Nephron progenitor cell (in vitro differentiated cells): ENCODE data around the gene IFT80.

Experiments used
- DNase-seq: peaks from one replicate; pipeline ENCODE4 v3.0.0; 2021
- H3K27ac Mint-ChIP-seq: 2 replicates; pipeline ENCODE4 v1.8.0; 2021; ENCODE audit warnings: mild to moderate bottlenecking, moderate library complexity, mixed read lengths
- H3K27me3 Mint-ChIP-seq: 2 replicates; pipeline ENCODE4 v1.8.0; 2021; ENCODE audit warnings: mild to moderate bottlenecking, low read depth, mixed read lengths; ENCODE audit not compliant: poor library complexity
- H3K36me3 Mint-ChIP-seq: 2 replicates; pipeline ENCODE4 v1.8.0; 2021; ENCODE audit warnings: low read depth, mixed read lengths
- H3K4me1 Mint-ChIP-seq: 2 replicates; pipeline ENCODE4 v1.8.0; 2021; ENCODE audit warnings: mixed read lengths
- H3K4me3 Mint-ChIP-seq: 2 replicates; pipeline ENCODE4 v1.8.0; 2021; ENCODE audit warnings: mild to moderate bottlenecking, moderate library complexity, mixed read lengths
- H3K9me3 Mint-ChIP-seq: 2 replicates; pipeline ENCODE4 v1.8.0; 2021; ENCODE audit warnings: mild to moderate bottlenecking, moderate library complexity, mixed read lengths
- TF ChIP-seq, protein P1 (sequence below): fragments of 200-600 bp; sonication (generic); IDR thresholded peaks from 2 replicates; pipeline ENCODE4 v1.5.0; 2021; ENCODE audit warnings: antibody characterized with exemption

The IFT80 gene

DNA sequence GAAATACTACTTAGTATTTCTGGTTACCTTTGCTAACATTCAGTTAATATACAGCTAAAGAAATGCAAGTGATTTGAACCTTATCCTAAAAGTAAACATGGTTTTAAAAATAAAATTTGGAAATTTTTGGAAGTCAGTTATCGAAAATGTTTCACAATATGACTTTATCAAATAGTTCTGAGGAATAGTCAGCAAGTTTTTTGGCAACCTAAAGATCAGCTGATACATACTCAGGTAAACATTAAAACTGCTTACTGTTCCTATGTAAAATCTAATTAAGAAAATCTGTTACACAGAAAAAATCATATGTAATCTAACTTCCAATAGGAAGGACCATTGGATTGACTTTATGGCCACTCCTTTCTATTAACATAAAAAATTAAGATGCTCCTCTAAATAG, 24.1 kb downstream of the IFT80 start:
- Mint-ChIP-seq H3K27me3 (no peaks in the 10 kb centered on the region), H3K36me3 (peaks cover 44% of the 10 kb centered on the region), H3K27ac (no peak overlapping the region), H3K9me3 (no peaks in the 10 kb centered on the region), H3K4me3 (no peak overlapping the region), H3K4me1 (peaks cover 4% of the 10 kb centered on the region)
- TF ChIP-seq, protein P1, sequence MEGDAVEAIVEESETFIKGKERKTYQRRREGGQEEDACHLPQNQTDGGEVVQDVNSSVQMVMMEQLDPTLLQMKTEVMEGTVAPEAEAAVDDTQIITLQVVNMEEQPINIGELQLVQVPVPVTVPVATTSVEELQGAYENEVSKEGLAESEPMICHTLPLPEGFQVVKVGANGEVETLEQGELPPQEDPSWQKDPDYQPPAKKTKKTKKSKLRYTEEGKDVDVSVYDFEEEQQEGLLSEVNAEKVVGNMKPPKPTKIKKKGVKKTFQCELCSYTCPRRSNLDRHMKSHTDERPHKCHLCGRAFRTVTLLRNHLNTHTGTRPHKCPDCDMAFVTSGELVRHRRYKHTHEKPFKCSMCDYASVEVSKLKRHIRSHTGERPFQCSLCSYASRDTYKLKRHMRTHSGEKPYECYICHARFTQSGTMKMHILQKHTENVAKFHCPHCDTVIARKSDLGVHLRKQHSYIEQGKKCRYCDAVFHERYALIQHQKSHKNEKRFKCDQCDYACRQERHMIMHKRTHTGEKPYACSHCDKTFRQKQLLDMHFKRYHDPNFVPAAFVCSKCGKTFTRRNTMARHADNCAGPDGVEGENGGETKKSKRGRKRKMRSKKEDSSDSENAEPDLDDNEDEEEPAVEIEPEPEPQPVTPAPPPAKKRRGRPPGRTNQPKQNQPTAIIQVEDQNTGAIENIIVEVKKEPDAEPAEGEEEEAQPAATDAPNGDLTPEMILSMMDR, result no peak
- no peak for DNase-seq

DNA sequence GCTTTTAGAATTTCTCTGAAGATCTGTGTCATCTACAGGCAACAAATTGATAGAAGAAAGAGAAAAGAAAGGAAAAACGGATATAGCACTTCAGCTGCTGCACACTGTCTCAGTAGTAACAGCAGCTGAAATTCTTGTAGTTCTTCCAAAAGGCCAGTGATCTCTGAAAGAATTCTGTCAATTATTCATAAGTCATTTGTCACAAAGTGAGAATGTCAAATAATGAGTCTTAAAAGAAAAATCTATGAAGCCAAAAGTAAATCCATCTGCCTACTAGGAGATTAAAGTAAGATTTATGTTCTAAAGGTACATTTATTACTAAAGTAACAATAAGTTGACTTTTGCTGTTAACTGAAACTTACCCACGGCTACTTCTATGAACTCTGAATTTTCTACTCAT, 24.6 kb downstream of the IFT80 start:
- no peaks in the 10 kb centered on the region for H3K4me1 Mint-ChIP-seq

DNA sequence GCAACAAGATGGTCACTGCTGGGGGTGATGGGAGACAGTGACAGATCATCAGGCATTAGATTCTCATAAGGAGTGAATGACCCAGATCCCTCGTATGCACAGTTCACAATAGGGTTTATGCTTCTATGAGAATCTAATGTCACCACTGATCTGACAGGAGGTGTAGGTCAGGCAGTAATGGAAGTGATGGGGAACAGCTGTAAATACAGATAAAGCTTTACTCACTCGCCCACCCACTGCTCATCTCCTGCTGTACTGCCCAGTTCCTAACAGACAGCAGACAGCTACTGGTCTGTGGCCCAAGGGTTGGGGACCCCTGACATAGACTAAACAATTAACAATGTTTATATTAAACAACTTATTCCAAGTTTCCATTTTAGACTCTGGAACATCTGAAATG, 25.4 kb downstream of the IFT80 start:
- no peak overlapping the region for H3K4me3 Mint-ChIP-seq
- TF ChIP-seq, protein P1, result no peak
- no peaks in the 10 kb centered on the region for H3K9me3 Mint-ChIP-seq
- no peaks in the 10 kb centered on the region for H3K4me1 Mint-ChIP-seq
- DNase-seq, result no peak
- H3K27ac Mint-ChIP-seq, result no peak overlapping the region
- peaks cover 44% of the 10 kb centered on the region for H3K36me3 Mint-ChIP-seq
- H3K27me3 Mint-ChIP-seq, result no peaks in the 10 kb centered on the region

More for the DNA sequence above, 24.6 kb downstream of the IFT80 start:
- peak overlapping the region; percentile 19 for H3K27ac Mint-ChIP-seq
- H3K9me3 Mint-ChIP-seq, result no peaks in the 10 kb centered on the region
- H3K4me3 Mint-ChIP-seq, result no peak overlapping the region
- no peaks in the 10 kb centered on the region for H3K27me3 Mint-ChIP-seq
- TF ChIP-seq, protein P1, result no peak
- H3K36me3 Mint-ChIP-seq, result peaks cover 44% of the 10 kb centered on the region
- DNase-seq, result no peak

DNA sequence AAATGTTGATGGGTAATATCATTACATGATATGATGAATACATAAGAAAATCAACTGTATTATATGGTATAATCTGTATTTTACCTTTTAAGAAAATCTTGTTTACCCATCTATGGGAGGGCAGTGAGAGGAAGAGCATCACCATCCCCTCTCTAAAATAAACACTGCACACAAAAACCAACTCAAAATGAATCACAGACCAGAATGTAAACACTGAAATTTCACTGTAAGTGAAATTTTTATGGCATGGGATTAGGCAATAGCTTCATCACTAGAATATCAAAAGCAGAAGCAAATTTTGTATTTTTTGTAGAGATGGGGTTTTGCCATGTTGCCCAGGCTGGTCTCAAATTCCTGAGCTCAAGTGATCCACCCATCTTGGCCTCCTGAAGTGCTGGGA, 26.2 kb downstream of the IFT80 start:
- H3K9me3 Mint-ChIP-seq, result no peaks in the 10 kb centered on the region
- TF ChIP-seq, protein P1, result no peak
- no peak overlapping the region for H3K27ac Mint-ChIP-seq
- H3K27me3 Mint-ChIP-seq, result no peaks in the 10 kb centered on the region
- H3K4me1 Mint-ChIP-seq, result no peaks in the 10 kb centered on the region
- H3K4me3 Mint-ChIP-seq, result no peak overlapping the region
- DNase-seq, result no peak
- H3K36me3 Mint-ChIP-seq, result peaks cover 44% of the 10 kb centered on the region

DNA sequence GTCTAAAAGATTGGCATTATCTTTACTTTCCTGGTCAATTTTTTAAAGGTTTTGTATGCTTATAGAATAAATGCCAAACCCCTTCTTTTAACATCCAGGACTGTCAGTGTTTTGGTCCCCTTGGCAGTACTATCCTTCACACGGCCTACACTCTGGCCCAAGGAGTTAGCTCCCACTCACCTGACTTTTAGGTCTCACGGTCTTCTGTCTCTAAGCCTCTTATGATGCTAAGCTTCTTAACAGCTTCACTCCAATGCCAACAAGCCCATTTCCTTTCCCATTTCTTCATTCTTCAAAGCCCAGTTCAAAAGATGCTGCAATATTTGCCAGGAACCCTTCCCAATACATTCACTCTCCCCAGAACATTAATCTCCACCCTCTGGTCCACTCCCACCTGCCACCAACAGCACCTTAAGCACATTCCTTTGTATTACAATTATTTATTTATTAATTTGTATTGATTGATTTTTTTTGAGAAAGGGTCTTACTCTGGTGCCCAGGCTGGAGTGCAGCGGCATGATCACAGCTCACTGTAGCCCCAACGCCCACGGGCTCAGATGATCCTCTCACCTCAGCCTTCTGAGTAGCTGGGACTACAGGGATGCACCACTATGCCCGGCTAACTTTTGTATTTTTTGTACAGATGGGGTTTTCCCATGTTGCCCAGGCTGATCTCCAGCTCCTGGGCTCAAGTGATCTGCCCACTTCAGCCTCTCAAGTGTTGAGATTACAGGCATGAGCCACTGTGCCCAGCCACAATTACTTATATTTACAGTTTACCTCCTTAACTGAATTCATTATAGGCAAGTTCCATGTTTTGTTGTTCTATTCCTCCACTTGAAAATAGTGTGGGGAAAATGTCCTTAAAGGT, 27.8 kb downstream of the IFT80 start:
- Mint-ChIP-seq H3K4me3 (no peak overlapping the region), H3K27me3 (no peaks in the 10 kb centered on the region), H3K9me3 (no peaks in the 10 kb centered on the region), H3K27ac (no peak overlapping the region), H3K36me3 (peaks cover 47% of the 10 kb centered on the region), H3K4me1 (no peaks in the 10 kb centered on the region)
- TF ChIP-seq, protein P1, result no peak
- no peak for DNase-seq

DNA sequence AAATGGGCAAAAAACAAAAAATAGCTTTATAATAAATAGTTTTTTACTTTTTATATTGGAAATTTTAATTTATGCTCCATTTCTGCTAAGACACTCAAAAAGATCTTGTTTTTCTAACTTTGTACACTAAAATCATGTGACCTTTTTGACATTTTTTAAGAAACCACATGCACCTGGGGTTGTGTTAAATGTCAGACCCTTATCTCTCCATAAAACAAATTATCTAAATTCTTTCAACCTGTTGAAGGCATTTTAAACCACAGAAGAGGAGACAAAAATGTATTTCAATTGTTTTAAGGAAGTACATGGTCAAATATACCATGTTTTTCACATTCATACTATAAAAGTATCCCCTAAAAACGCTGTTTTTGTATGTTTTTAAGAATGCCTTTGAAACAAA, 29.2 kb downstream of the IFT80 start:
- H3K9me3 Mint-ChIP-seq, result no peaks in the 10 kb centered on the region
- H3K4me3 Mint-ChIP-seq, result no peak overlapping the region
- no peak overlapping the region for H3K27ac Mint-ChIP-seq
- H3K4me1 Mint-ChIP-seq, result no peaks in the 10 kb centered on the region
- no peaks in the 10 kb centered on the region for H3K27me3 Mint-ChIP-seq
- TF ChIP-seq, protein P1, result no peak
- H3K36me3 Mint-ChIP-seq, result peaks cover 44% of the 10 kb centered on the region
- DNase-seq, result no peak
